G401 (cell line): ENCODE data around the gene CXCR1. TPM values are rescaled to one million over a fixed set of nuclear protein-coding genes. Genes with fewer than 3 reads are reported as not detected.
"Not testable (repeated sequence)": the region's sequence is repeated elsewhere in the genome, so short reads cannot be mapped to it uniquely, and the experiment has no call there.

Source experiments
- DNase-seq: peaks from one replicate; pipeline ENCODE4 v3.0.0-alpha.2; 2015; ENCODE audit warnings: low spot score
- in situ Hi-C: cut with HindIII; loops from 2 replicates; pipeline ENCODE4 v1.10.0; 2016; ENCODE audit warnings: low sequenced_read_pairs, mixed read lengths
- total RNA-seq: library from RNA; depleted of rRNA; stranded (reverse); fragments of >200 nt; shearing (Covaris generic); gene quantifications from 2 replicates; pipeline ENCODE4 v1.2.3, GENCODE V29; 2014; rRNA removed

Gene CXCR1
- total RNA-seq, 1 experiment from 2014 or later, result not detected

- no peak for DNase-seq
- in situ Hi-C loops, result no loop called here
Observed at GRCh38 chr2:218125095-218125494, 41.7 kb downstream of the CXCR1 start.

DNA sequence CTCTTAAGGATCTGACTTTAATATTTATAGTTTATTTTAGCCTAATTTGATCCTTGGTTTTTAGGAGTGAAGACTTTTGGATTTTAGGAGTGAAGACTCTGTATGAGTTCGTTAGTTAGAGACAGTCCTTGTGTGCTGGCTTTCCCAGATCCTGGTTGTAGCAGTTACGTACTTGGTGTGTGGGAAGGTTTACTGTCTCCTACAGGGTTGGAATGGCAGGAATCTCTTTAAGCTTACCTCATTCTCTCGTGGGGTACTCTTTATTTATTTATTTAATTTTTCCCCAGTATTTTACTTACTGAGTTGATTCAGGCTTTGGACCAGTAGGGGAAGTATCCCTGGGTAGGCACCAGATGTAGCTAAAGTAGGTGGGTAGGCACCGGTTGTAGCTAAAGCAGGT is 42.8 kb downstream of the CXCR1 start:
- in situ Hi-C loops, result no loop called here
- DNase-seq, result no peak

- in situ Hi-C loops, DNase-seq: not testable (repeated sequence)
Observed at GRCh38 chr2:218122286-218122685, 44.5 kb downstream of the CXCR1 start.

DNA sequence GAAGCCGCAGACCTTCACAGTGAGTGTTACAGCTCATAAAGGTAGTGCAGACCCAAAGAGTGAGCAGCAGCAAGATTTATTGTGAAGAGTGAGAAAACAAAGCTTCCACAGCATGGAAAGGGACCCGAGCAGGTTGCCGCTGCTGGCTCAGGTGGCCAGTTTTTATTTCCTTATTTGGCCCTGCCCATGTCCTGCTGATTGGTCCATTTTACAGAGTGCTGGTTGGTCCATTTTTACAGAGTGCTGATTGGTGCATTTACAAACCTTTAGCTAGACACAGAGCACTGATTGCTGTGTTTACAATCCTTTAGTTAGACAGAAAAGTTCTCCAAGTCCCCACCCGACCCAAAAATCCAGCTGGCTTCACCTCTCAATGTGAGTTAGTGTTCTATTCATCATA is 45.0 kb downstream of the CXCR1 start:
- DNase-seq, in situ Hi-C loops: not testable (repeated sequence)

Other genes with a start within 250 kb of the CXCR1 start
- 0.37 TPM in 1 of 2 replicates, not detected in the other for gene TNS1, start 164.0 kb downstream of the CXCR1 start, total RNA-seq
- gene RUFY4, start 97.7 kb downstream of the CXCR1 start, total RNA-seq, result not detected in 2 replicates
- not detected in 2 replicates for gene CXCR2, start 40.9 kb downstream of the CXCR1 start, total RNA-seq
- gene ARPC2, start 50.2 kb upstream of the CXCR1 start, total RNA-seq, result 263 and 286 TPM in 2 replicates
- gene GPBAR1, start 94.1 kb upstream of the CXCR1 start, total RNA-seq, result not detected in 2 replicates
- gene AAMP, start 103.2 kb upstream of the CXCR1 start, total RNA-seq, result 128 and 217 TPM in 2 replicates
- gene PNKD, start 103.6 kb upstream of the CXCR1 start, total RNA-seq, result 37.5 and 44.6 TPM in 2 replicates
- 83.7 and 100 TPM in 2 replicates for gene TMBIM1, start 125.5 kb upstream of the CXCR1 start, total RNA-seq
- gene CATIP, start 189.9 kb upstream of the CXCR1 start, total RNA-seq, result 0.25 and 2.7 TPM in 2 replicates
- gene SLC11A1, start 215.3 kb upstream of the CXCR1 start, total RNA-seq, result 0.12 and 0.27 TPM in 2 replicates
- 68.2 and 86.5 TPM in 2 replicates for gene CTDSP1, start 232.9 kb upstream of the CXCR1 start, total RNA-seq